Endothelial cell of umbilical vein (primary cell): ENCODE results near the gene HSH2D.

Experiments used
- CTCF ChIP-seq, 2 donors: IDR thresholded peaks; 1 replicate in 1 of 2; 2 replicates in 1 of 2; pipeline ENCODE4 v1.5.1; 2011; ENCODE audit warnings: low read length in 2 of 2, mild to moderate bottlenecking in 2 of 2, moderate library complexity in 2 of 2, control low read depth in 1 of 2, inconsistent platforms in 1 of 2, low read depth in 1 of 2; ENCODE audit not compliant: insufficient read depth in 1 of 2; ENCODE audit errors: extremely low read depth in 1 of 2
- EZH2 ChIP-seq: IDR thresholded peaks from 2 replicates; pipeline ENCODE4 v1.6.1; 2012; ENCODE audit warnings: borderline replicate concordance, low read depth, mild to moderate bottlenecking, moderate library complexity, low read length, inconsistent platforms; ENCODE audit not compliant: severe bottlenecking
- FOS ChIP-seq: IDR thresholded peaks from 2 replicates; pipeline ENCODE4 v1.6.1; 2011; ENCODE audit warnings: mild to moderate bottlenecking, low read length, moderate library complexity, borderline replicate concordance; ENCODE audit not compliant: insufficient read depth
- GATA2 ChIP-seq: IDR thresholded peaks from 2 replicates; pipeline ENCODE4 v1.7.0; 2011; ENCODE audit warnings: low read depth, mild to moderate bottlenecking, moderate library complexity, mixed read lengths, low read length; ENCODE audit not compliant: insufficient read length, insufficient read depth
- POLR2A ChIP-seq: IDR thresholded peaks from 2 replicates; pipeline ENCODE4 v1.6.1; 2012; ENCODE audit warnings: low read depth, mild to moderate bottlenecking, control low read depth, low read length

GRCh38 chr19:16190198-16190597 is 46.7 kb downstream of the HSH2D start:
- TF ChIP-seq CTCF (IDR thresholded peaks at IDR 0.05; ENCODE audit: extremely low read depth in 1 of 2, insufficient read depth in 1 of 2, low read depth in 1 of 2, low read length in 2 of 2), result no peak
- no peak for TF ChIP-seq POLR2A
- no peak for TF ChIP-seq GATA2
- TF ChIP-seq EZH2, result no peak
- TF ChIP-seq FOS, result no peak
